ENCODE data around the gene CCNB1IP1.
A peak's percentile ranks its signal among the peaks of the same experiment; 100 is the strongest.

Gene CCNB1IP1

GRCh38 chr14:20332431-20332787, 670 bp downstream of the CCNB1IP1 start:
- Histone ChIP-seq H3K36me3 (ENCODE audit: control insufficient read depth, insufficient read depth, low read length, severe bottlenecking) (peaks cover 12% of the 10 kb centered on the region), H3K4me1 (ENCODE audit: control insufficient read depth, insufficient read depth, low read length) (peaks cover 32% of the 10 kb centered on the region), H3K27me3 (replicated peaks; ENCODE audit: control insufficient read depth, insufficient read depth, low read length) (no peaks in the 10 kb centered on the region), H3K4me3 (ENCODE audit: low read length) (peak overlapping the region; percentile 92), H3K9me3 (ENCODE audit: control insufficient read depth, low read length) (no peaks in the 10 kb centered on the region), H3K9ac (ENCODE audit: low read length) (peak overlapping the region; percentile 88)
- peak; percentile 57 for DNase-seq (ENCODE audit: low read depth)

- Histone ChIP-seq H3K4me3 (ENCODE audit: low read length) (no peak overlapping the region), H3K27me3 (replicated peaks; ENCODE audit: control insufficient read depth, insufficient read depth, low read length) (no peaks in the 10 kb centered on the region)
- no peak for DNase-seq (ENCODE audit: low read depth)
Measured at GRCh38 chr14:20331053-20331613, 1.9 kb downstream of the CCNB1IP1 start.

GRCh38 chr14:20329355-20329754, 3.7 kb downstream of the CCNB1IP1 start:
- Histone ChIP-seq H3K36me3 (ENCODE audit: control insufficient read depth, insufficient read depth, low read length, severe bottlenecking) (peaks cover 33% of the 10 kb centered on the region), H3K27me3 (replicated peaks; ENCODE audit: control insufficient read depth, insufficient read depth, low read length) (no peaks in the 10 kb centered on the region), H3K9ac (ENCODE audit: low read length) (no peak overlapping the region), H3K9me3 (ENCODE audit: control insufficient read depth, low read length) (no peaks in the 10 kb centered on the region), H3K4me1 (ENCODE audit: control insufficient read depth, insufficient read depth, low read length) (peaks cover 33% of the 10 kb centered on the region), H3K4me3 (ENCODE audit: low read length) (no peak overlapping the region)
- DNase-seq (ENCODE audit: low read depth), result no peak

More at GRCh38 chr14:20331053-20331613, 1.9 kb downstream of the CCNB1IP1 start:
- Histone ChIP-seq H3K9ac (ENCODE audit: low read length) (no peak overlapping the region), H3K4me1 (ENCODE audit: control insufficient read depth, insufficient read depth, low read length) (peaks cover 33% of the 10 kb centered on the region), H3K36me3 (ENCODE audit: control insufficient read depth, insufficient read depth, low read length, severe bottlenecking) (peaks cover 19% of the 10 kb centered on the region), H3K9me3 (ENCODE audit: control insufficient read depth, low read length) (no peaks in the 10 kb centered on the region)

- H3K4me1 ChIP-seq (ENCODE audit: control insufficient read depth, insufficient read depth, low read length), result peaks cover 32% of the 10 kb centered on the region
- H3K4me3 ChIP-seq (ENCODE audit: low read length), result no peak overlapping the region
- H3K9ac ChIP-seq (ENCODE audit: low read length), result peak overlapping the region; percentile 13
- DNase-seq (ENCODE audit: low read depth), result no peak
- H3K9me3 ChIP-seq (ENCODE audit: control insufficient read depth, low read length), result no peaks in the 10 kb centered on the region
- H3K27me3 ChIP-seq (replicated peaks; ENCODE audit: control insufficient read depth, insufficient read depth, low read length), result no peaks in the 10 kb centered on the region
- H3K36me3 ChIP-seq (ENCODE audit: control insufficient read depth, insufficient read depth, low read length, severe bottlenecking), result peaks cover 39% of the 10 kb centered on the region
Measured at GRCh38 chr14:20328705-20329104, 4.4 kb downstream of the CCNB1IP1 start.

- DNase-seq (ENCODE audit: low read depth), result peak; percentile 90
- Histone ChIP-seq H3K27me3 (replicated peaks; ENCODE audit: control insufficient read depth, insufficient read depth, low read length) (no peaks in the 10 kb centered on the region), H3K9me3 (ENCODE audit: control insufficient read depth, low read length) (no peaks in the 10 kb centered on the region), H3K9ac (ENCODE audit: low read length) (peak overlapping the region; percentile 38), H3K4me3 (ENCODE audit: low read length) (no peak overlapping the region), H3K36me3 (ENCODE audit: control insufficient read depth, insufficient read depth, low read length, severe bottlenecking) (peaks cover 39% of the 10 kb centered on the region), H3K4me1 (ENCODE audit: control insufficient read depth, insufficient read depth, low read length) (peaks cover 24% of the 10 kb centered on the region)
Measured at GRCh38 chr14:20327005-20327869, 5.8 kb downstream of the CCNB1IP1 start.

- Histone ChIP-seq H3K27me3 (replicated peaks; ENCODE audit: control insufficient read depth, insufficient read depth, low read length) (no peaks in the 10 kb centered on the region), H3K36me3 (ENCODE audit: control insufficient read depth, insufficient read depth, low read length, severe bottlenecking) (peaks cover 76% of the 10 kb centered on the region), H3K9me3 (ENCODE audit: control insufficient read depth, low read length) (no peaks in the 10 kb centered on the region), H3K4me3 (ENCODE audit: low read length) (no peak overlapping the region), H3K9ac (ENCODE audit: low read length) (no peak overlapping the region), H3K4me1 (ENCODE audit: control insufficient read depth, insufficient read depth, low read length) (no peaks in the 10 kb centered on the region)
- no peak for DNase-seq (ENCODE audit: low read depth)
Measured at GRCh38 chr14:20317720-20318119, 15.4 kb downstream of the CCNB1IP1 start.

GRCh38 chr14:20314026-20314425, 19.1 kb downstream of the CCNB1IP1 start:
- no peak for DNase-seq (ENCODE audit: low read depth)
- Histone ChIP-seq H3K4me1 (ENCODE audit: control insufficient read depth, insufficient read depth, low read length) (no peaks in the 10 kb centered on the region), H3K27me3 (replicated peaks; ENCODE audit: control insufficient read depth, insufficient read depth, low read length) (no peaks in the 10 kb centered on the region), H3K9ac (ENCODE audit: low read length) (no peak overlapping the region), H3K4me3 (ENCODE audit: low read length) (no peak overlapping the region), H3K9me3 (ENCODE audit: control insufficient read depth, low read length) (no peaks in the 10 kb centered on the region), H3K36me3 (ENCODE audit: control insufficient read depth, insufficient read depth, low read length, severe bottlenecking) (peaks cover 69% of the 10 kb centered on the region)

- Histone ChIP-seq H3K4me1 (ENCODE audit: control insufficient read depth, insufficient read depth, low read length) (peaks cover 5% of the 10 kb centered on the region), H3K9ac (ENCODE audit: low read length) (no peak overlapping the region), H3K4me3 (ENCODE audit: low read length) (peak overlapping the region; percentile 89), H3K27me3 (replicated peaks; ENCODE audit: control insufficient read depth, insufficient read depth, low read length) (no peaks in the 10 kb centered on the region), H3K36me3 (ENCODE audit: control insufficient read depth, insufficient read depth, low read length, severe bottlenecking) (peaks cover 7% of the 10 kb centered on the region), H3K9me3 (ENCODE audit: control insufficient read depth, low read length) (no peaks in the 10 kb centered on the region)
- no peak for DNase-seq (ENCODE audit: low read depth)
Measured at GRCh38 chr14:20306079-20306423, 27.0 kb downstream of the CCNB1IP1 start.

- no peaks in the 10 kb centered on the region for H3K9me3 ChIP-seq (ENCODE audit: control insufficient read depth, low read length)
- peaks cover 13% of the 10 kb centered on the region for H3K36me3 ChIP-seq (ENCODE audit: control insufficient read depth, insufficient read depth, low read length, severe bottlenecking)
- H3K9ac ChIP-seq (ENCODE audit: low read length), result peak within 1 kb of the TSS; percentile 83
- peak within 1 kb of the TSS; percentile 89 for H3K4me3 ChIP-seq (ENCODE audit: low read length)
- DNase-seq (ENCODE audit: low read depth), result peak; percentile 95
- peaks cover 5% of the 10 kb centered on the region for H3K4me1 ChIP-seq (ENCODE audit: control insufficient read depth, insufficient read depth, low read length)
- no peaks in the 10 kb centered on the region for H3K27me3 ChIP-seq (replicated peaks; ENCODE audit: control insufficient read depth, insufficient read depth, low read length)
Measured at GRCh38 chr14:20305265-20306078, 27.6 kb downstream of the CCNB1IP1 start, which contains the start of gene TTC5. Gene TTC5, minus strand, starts transcription at chr14:20305951. Its CDS starts 14 bp downstream, at chr14:20305937.

GRCh38 chr14:20302042-20302755, 30.9 kb downstream of the CCNB1IP1 start:
- Histone ChIP-seq H3K4me1 (ENCODE audit: control insufficient read depth, insufficient read depth, low read length) (peaks cover 5% of the 10 kb centered on the region), H3K36me3 (ENCODE audit: control insufficient read depth, insufficient read depth, low read length, severe bottlenecking) (peaks cover 38% of the 10 kb centered on the region), H3K27me3 (replicated peaks; ENCODE audit: control insufficient read depth, insufficient read depth, low read length) (no peaks in the 10 kb centered on the region), H3K4me3 (ENCODE audit: low read length) (no peak overlapping the region), H3K9me3 (ENCODE audit: control insufficient read depth, low read length) (no peaks in the 10 kb centered on the region), H3K9ac (ENCODE audit: low read length) (no peak overlapping the region)
- DNase-seq (ENCODE audit: low read depth), result peak; percentile 36
